Measurements from ENCODE around the gene AJUBA.

- no peak for TF ChIP-seq CTCF (IDR thresholded peaks at IDR 0.05; ENCODE audit: low read depth, low read length)
- no peak for TF ChIP-seq EZH2phosphoT487 (IDR thresholded peaks at IDR 0.05; ENCODE audit: low read depth)
Observed at GRCh38 chr14:22977684-22978486, 4.5 kb downstream of the AJUBA start.
